Trophoblast cell (in vitro differentiated cells and primary cell): ENCODE results near the gene SPEG.
"Not testable (repeated sequence)": the region's sequence is repeated elsewhere in the genome, so short reads cannot be mapped to it uniquely, and the experiment has no call there.

Experiments
- DNase-seq, 2 donors: peaks; one replicate each; pipeline ENCODE4 v3.0.0-alpha.2; 2016
- H2AFZ ChIP-seq: 2 replicates; pipeline ENCODE4 v1.6.1; 2013; ENCODE audit warnings: low read length, moderate library complexity, mild to moderate bottlenecking; ENCODE audit not compliant: insufficient read depth, poor library complexity
- H2AK5ac ChIP-seq: 2 replicates; pipeline ENCODE4 v1.6.1; 2013; ENCODE audit warnings: mild to moderate bottlenecking, low read length
- H2BK120ac ChIP-seq: 2 replicates; pipeline ENCODE4 v1.6.1; 2013; ENCODE audit warnings: low read length, mild to moderate bottlenecking, moderate library complexity; ENCODE audit not compliant: insufficient read depth, poor library complexity
- H2BK12ac ChIP-seq: 2 replicates; pipeline ENCODE4 v1.6.1; 2013; ENCODE audit warnings: mild to moderate bottlenecking, low read length, moderate library complexity
- H2BK5ac ChIP-seq: 2 replicates; pipeline ENCODE4 v1.6.1; 2013; ENCODE audit warnings: low read length, low read depth, moderate library complexity, mild to moderate bottlenecking; ENCODE audit not compliant: poor library complexity
- H3K14ac ChIP-seq: 2 replicates; pipeline ENCODE4 v1.6.1; 2013; ENCODE audit warnings: mild to moderate bottlenecking, low read length
- H3K18ac ChIP-seq: 2 replicates; pipeline ENCODE4 v1.6.1; 2013; ENCODE audit warnings: mild to moderate bottlenecking, low read length
- H3K23ac ChIP-seq: 2 replicates; pipeline ENCODE4 v1.6.1; 2013; ENCODE audit warnings: low read length
- H3K27ac ChIP-seq: 2 replicates; pipeline ENCODE4 v1.5.1; 2013; ENCODE audit warnings: low read depth, mild to moderate bottlenecking, inconsistent platforms, low read length, moderate library complexity
- H3K27me3 ChIP-seq: 2 replicates; pipeline ENCODE4 v1.6.1; 2013; ENCODE audit warnings: inconsistent platforms, mild to moderate bottlenecking, low read length, moderate library complexity; ENCODE audit not compliant: insufficient read depth
- H3K36me3 ChIP-seq, 2 experiments: 1 replicate in 1 of 2; 2 replicates in 1 of 2; pipeline ENCODE4 v1.6.1; 2013; ENCODE audit warnings: low read length in 2 of 2, mild to moderate bottlenecking in 2 of 2, moderate library complexity in 1 of 2; ENCODE audit not compliant: insufficient read depth in 2 of 2, control insufficient read depth in 1 of 2
- H3K4ac ChIP-seq: 2 replicates; pipeline ENCODE4 v1.6.1; 2013; ENCODE audit warnings: low read depth, mild to moderate bottlenecking, low read length, moderate library complexity
- H3K4me1 ChIP-seq, 2 experiments: 1 replicate in 1 of 2; 2 replicates in 1 of 2; pipeline ENCODE4 v1.6.1; 2013; ENCODE audit warnings: low read length in 2 of 2, mild to moderate bottlenecking in 2 of 2, moderate library complexity in 1 of 2; ENCODE audit not compliant: insufficient read depth in 2 of 2, control insufficient read depth in 1 of 2
- H3K4me2 ChIP-seq: 2 replicates; pipeline ENCODE4 v1.6.1; 2013; ENCODE audit warnings: inconsistent platforms, mild to moderate bottlenecking, low read length, moderate library complexity
- H3K4me3 ChIP-seq: 2 replicates; pipeline ENCODE4 v1.5.1; 2013; ENCODE audit warnings: mild to moderate bottlenecking, low read depth, low read length, inconsistent platforms
- H3K79me1 ChIP-seq: one replicate; pipeline ENCODE4 v1.6.1; 2013; ENCODE audit warnings: low read length
- H3K79me2 ChIP-seq: 2 replicates; pipeline ENCODE4 v1.6.1; 2013; ENCODE audit warnings: low read length, mild to moderate bottlenecking; ENCODE audit not compliant: control insufficient read depth, insufficient read depth, poor library complexity
- H3K9ac ChIP-seq: 2 replicates; pipeline ENCODE4 v1.6.1; 2013; ENCODE audit warnings: mild to moderate bottlenecking, low read length
- H3K9me3 ChIP-seq: 2 replicates; pipeline ENCODE4 v1.6.1; 2013; ENCODE audit warnings: low read depth, mild to moderate bottlenecking, control low read depth, inconsistent platforms, low read length; ENCODE audit not compliant: insufficient read depth
- H4K12ac ChIP-seq: 2 replicates; pipeline ENCODE4 v1.6.1; 2013; ENCODE audit warnings: low read depth, mild to moderate bottlenecking, low read length, moderate library complexity
- H4K8ac ChIP-seq: 2 replicates; pipeline ENCODE4 v1.6.1; 2013; ENCODE audit warnings: low read depth, mild to moderate bottlenecking, low read length, moderate library complexity
- H4K91ac ChIP-seq: one replicate; pipeline ENCODE4 v1.6.1; 2013; ENCODE audit warnings: low read depth, mild to moderate bottlenecking, low read length, moderate library complexity
- WGBS: extraction: QIAGEN DNeasy Blood & Tissue Kit; methylation state at CpG from one replicate; pipeline ENCODE4 v1.1.7; 2013; ENCODE audit warnings: missing lambda C conversion rate; ENCODE audit not compliant: insufficient read length, insufficient coverage; ENCODE audit errors: extremely low coverage; 5-methylcytosine and 5-hydroxymethylcytosine counted together

The SPEG gene

DNA sequence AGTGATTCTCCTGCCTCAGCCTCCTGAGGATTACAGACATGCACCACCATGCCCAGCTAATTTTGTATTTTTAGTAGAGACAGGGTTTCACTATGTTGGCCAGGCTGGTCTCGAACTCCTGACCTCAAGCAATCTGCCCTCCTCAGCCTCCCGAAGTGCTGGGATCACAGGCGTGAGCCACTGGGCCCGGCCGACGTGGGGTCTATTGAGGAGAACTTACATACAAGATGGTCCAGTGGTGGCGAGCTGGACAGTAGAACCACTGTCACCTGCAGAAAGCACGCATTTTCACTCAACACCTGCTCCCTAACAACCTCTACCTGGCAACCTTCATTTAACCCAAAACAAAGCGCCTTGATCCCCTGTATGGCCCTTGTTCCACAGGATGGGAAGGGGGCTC is 39.6 kb upstream of the SPEG start:
- H3K23ac ChIP-seq, H4K91ac ChIP-seq, H4K12ac ChIP-seq, H3K4me2 ChIP-seq, H3K79me1 ChIP-seq, H3K36me3 ChIP-seq, H3K4me3 ChIP-seq, H2BK12ac ChIP-seq, H3K79me2 ChIP-seq, H4K8ac ChIP-seq, H3K9me3 ChIP-seq, H3K4me1 ChIP-seq, H2BK5ac ChIP-seq, H3K27me3 ChIP-seq, H3K9ac ChIP-seq, H3K4ac ChIP-seq, H3K27ac ChIP-seq, H3K14ac ChIP-seq, H2AK5ac ChIP-seq, DNase-seq, H2AFZ ChIP-seq, H2BK120ac ChIP-seq, H3K18ac ChIP-seq: not testable (repeated sequence)
- no CpG with 5 or more reads among the region's 9 CpGs for WGBS

DNA sequence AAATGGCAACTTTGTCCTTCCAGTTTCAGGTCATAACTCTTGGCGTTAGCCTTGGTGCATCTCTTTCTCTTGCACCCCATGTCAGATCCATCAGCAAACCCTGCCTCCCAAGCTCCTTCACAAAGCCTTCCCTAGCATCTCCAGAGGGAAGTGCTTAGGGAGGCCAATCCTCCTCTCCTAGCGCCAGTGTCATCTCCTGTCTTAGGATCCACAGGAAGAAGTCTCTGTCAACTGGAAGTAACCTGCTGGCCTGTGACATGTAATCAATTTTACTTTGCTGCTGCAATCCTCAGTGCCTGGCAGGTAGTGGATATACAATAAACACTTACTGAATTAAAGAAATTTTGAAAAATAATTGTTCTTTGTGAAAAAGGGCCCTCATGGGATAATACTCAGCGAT is 39.0 kb upstream of the SPEG start:
- no peak overlapping the region for H3K4me2 ChIP-seq
- H3K4me1 ChIP-seq, result peaks cover 5 to 10% of the 10 kb centered on the region in 2 experiments
- no peak overlapping the region for H3K4me3 ChIP-seq
- H3K4ac ChIP-seq, result no peak overlapping the region
- no peak overlapping the region for H2AK5ac ChIP-seq
- no peak overlapping the region for H2AFZ ChIP-seq
- H3K79me1 ChIP-seq, result no peaks in the 10 kb centered on the region
- no peaks in the 10 kb centered on the region for H3K9me3 ChIP-seq
- H4K8ac ChIP-seq, result no peak overlapping the region
- H3K14ac ChIP-seq, result no peak overlapping the region
- H2BK5ac ChIP-seq, result no peak overlapping the region
- H3K79me2 ChIP-seq, result no peaks in the 10 kb centered on the region
- no peaks in the 10 kb centered on the region for H3K27me3 ChIP-seq
- H2BK12ac ChIP-seq, result no peak overlapping the region
- no peak for DNase-seq
- no peak overlapping the region for H2BK120ac ChIP-seq
- H3K18ac ChIP-seq, result no peak overlapping the region
- no peak overlapping the region for H4K12ac ChIP-seq
- no peaks in the 10 kb centered on the region for H3K36me3 ChIP-seq
- no peak overlapping the region for H3K27ac ChIP-seq
- H3K23ac ChIP-seq, result no peak overlapping the region
- H4K91ac ChIP-seq, result no peak overlapping the region
- WGBS, result no CpG with 5 or more reads among the region's 3 CpGs
- H3K9ac ChIP-seq, result peak overlapping the region; percentile 29

DNA sequence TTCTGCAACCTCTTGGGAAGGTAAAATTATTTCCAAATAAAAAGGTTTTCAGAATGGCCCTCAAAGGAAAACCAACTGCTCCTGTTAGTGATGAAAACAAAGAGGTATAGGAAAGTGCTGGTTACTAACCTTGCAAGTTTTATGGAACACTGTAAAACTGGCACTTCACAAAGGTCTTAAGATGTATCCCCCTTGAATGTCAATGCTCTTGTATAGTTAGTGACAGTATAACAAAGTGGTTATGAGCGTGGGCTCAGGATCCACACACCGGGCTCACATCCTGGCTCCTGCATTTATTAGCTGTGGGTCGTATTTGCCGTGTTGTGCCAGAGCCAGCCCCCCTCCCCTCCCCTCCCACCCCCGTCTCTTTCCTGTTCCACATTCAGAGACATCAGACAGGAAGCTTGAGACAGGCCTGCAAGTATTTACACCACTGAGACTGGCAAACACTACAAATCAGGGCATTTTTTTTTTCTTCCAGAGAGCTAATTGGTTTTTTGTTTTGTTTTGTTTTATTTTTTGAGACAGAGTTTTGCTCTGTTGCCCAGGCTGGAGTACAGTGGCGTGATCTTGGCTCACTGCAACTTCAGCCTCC is 37.7 kb upstream of the SPEG start:
- Histone ChIP-seq H3K36me3 (no peaks in the 10 kb centered on the region), H2BK12ac (no peak overlapping the region), H3K79me1 (no peaks in the 10 kb centered on the region), H3K9me3 (no peaks in the 10 kb centered on the region), H3K27ac (no peak overlapping the region), H3K23ac (no peak overlapping the region), H4K91ac (no peak overlapping the region), H3K4me2 (no peak overlapping the region), H3K14ac (no peak overlapping the region), H4K8ac (no peak overlapping the region), H3K4me1 (peaks cover 7 to 14% of the 10 kb centered on the region in 2 experiments), H3K9ac (no peak overlapping the region), H3K18ac (no peak overlapping the region), H3K4me3 (no peak overlapping the region), H2BK5ac (no peak overlapping the region), H3K79me2 (no peaks in the 10 kb centered on the region), H3K27me3 (no peaks in the 10 kb centered on the region), H2BK120ac (no peak overlapping the region), H2AK5ac (no peak overlapping the region), H4K12ac (no peak overlapping the region), H2AFZ (no peak overlapping the region), H3K4ac (no peak overlapping the region)
- no CpG with 5 or more reads among the region's 6 CpGs for WGBS
- DNase-seq, result no peak

DNA sequence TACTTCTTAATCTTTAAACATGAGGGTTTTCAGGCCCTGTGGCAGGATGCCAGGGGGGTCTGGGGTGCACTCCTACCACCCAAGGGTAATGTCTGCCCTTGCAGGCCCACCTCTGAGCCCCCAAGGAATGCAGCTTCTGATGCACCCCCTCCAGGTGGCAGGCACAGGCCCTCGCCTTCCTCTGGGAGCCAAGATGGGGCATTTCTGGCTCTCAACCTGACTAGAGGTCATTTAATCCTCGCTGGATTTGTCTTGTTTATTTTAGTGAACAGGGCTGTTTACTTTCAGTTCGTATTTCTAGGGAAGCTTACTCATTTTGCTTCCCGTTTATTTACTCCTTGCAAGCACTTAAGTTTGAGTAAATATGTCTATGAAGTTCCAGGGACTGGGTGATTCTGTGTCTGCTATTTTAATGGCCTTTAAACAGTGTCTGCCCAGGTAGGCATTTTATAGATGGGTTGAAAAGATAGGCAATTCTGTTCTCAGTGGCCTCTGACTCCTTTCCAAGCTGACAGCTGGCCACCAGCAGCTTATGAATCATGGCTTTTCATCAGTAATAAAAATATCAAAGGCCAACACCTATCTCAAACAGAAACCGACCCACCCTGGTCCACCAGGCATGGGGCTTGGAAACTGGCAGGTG is 35.8 kb upstream of the SPEG start:
- no peak overlapping the region for H3K4ac ChIP-seq
- no peak overlapping the region for H4K8ac ChIP-seq
- no peak for DNase-seq
- no peak overlapping the region for H2BK120ac ChIP-seq
- H3K4me1 ChIP-seq, result peaks cover 10 to 14% of the 10 kb centered on the region in 2 experiments
- H3K4me2 ChIP-seq, result no peak overlapping the region
- no peak overlapping the region for H2AK5ac ChIP-seq
- H3K79me2 ChIP-seq, result no peaks in the 10 kb centered on the region
- H2BK12ac ChIP-seq, result no peak overlapping the region
- no peak overlapping the region for H3K9ac ChIP-seq
- H3K4me3 ChIP-seq, result no peak overlapping the region
- no CpG with 5 or more reads among the region's 5 CpGs for WGBS
- H3K23ac ChIP-seq, result no peak overlapping the region
- H3K9me3 ChIP-seq, result no peaks in the 10 kb centered on the region
- H3K36me3 ChIP-seq, result no peaks in the 10 kb centered on the region
- H4K91ac ChIP-seq, result no peak overlapping the region
- H3K27me3 ChIP-seq, result no peaks in the 10 kb centered on the region
- no peak overlapping the region for H3K14ac ChIP-seq
- no peak overlapping the region for H3K27ac ChIP-seq
- no peak overlapping the region for H4K12ac ChIP-seq
- H3K18ac ChIP-seq, result no peak overlapping the region
- no peak overlapping the region for H2AFZ ChIP-seq
- no peaks in the 10 kb centered on the region for H3K79me1 ChIP-seq
- no peak overlapping the region for H2BK5ac ChIP-seq
